Nephron progenitor cell (in vitro differentiated cells): Measurements from ENCODE around the gene RBM4.
"Not testable (repeated sequence)": the region's sequence is repeated elsewhere in the genome, so short reads cannot be mapped to it uniquely, and the experiment has no call there.

Source experiments
- DNase-seq: peaks from one replicate; pipeline ENCODE4 v3.0.0; 2021
- H3K27ac Mint-ChIP-seq: 2 replicates; pipeline ENCODE4 v1.8.0; 2021; ENCODE audit warnings: mild to moderate bottlenecking, moderate library complexity, mixed read lengths
- H3K27me3 Mint-ChIP-seq: 2 replicates; pipeline ENCODE4 v1.8.0; 2021; ENCODE audit warnings: mild to moderate bottlenecking, low read depth, mixed read lengths; ENCODE audit not compliant: poor library complexity
- H3K36me3 Mint-ChIP-seq: 2 replicates; pipeline ENCODE4 v1.8.0; 2021; ENCODE audit warnings: low read depth, mixed read lengths
- H3K4me1 Mint-ChIP-seq: 2 replicates; pipeline ENCODE4 v1.8.0; 2021; ENCODE audit warnings: mixed read lengths
- H3K4me3 Mint-ChIP-seq: 2 replicates; pipeline ENCODE4 v1.8.0; 2021; ENCODE audit warnings: mild to moderate bottlenecking, moderate library complexity, mixed read lengths
- H3K9me3 Mint-ChIP-seq: 2 replicates; pipeline ENCODE4 v1.8.0; 2021; ENCODE audit warnings: mild to moderate bottlenecking, moderate library complexity, mixed read lengths
- CTCF ChIP-seq: fragments of 200-600 bp; sonication (generic); IDR thresholded peaks from 2 replicates; pipeline ENCODE4 v1.5.0; 2021; ENCODE audit warnings: antibody characterized with exemption

Gene RBM4

GRCh38 chr11:66603072-66603471 lies 35.4 kb upstream of the RBM4 start:
- no peak for TF ChIP-seq CTCF
- Mint-ChIP-seq H3K4me1 (peaks cover 8% of the 10 kb centered on the region), H3K36me3 (peaks cover 42% of the 10 kb centered on the region), H3K27me3 (no peaks in the 10 kb centered on the region), H3K27ac (peak overlapping the region; percentile 93), H3K4me3 (no peak overlapping the region), H3K9me3 (peaks cover 3% of the 10 kb centered on the region)
- no peak for DNase-seq

GRCh38 chr11:66604155-66604554 lies 34.3 kb upstream of the RBM4 start:
- H3K36me3 Mint-ChIP-seq = peaks cover 42% of the 10 kb centered on the region
- H3K9me3 Mint-ChIP-seq = peaks cover 3% of the 10 kb centered on the region
- H3K4me3 Mint-ChIP-seq = no peak overlapping the region
- no peak for TF ChIP-seq CTCF
- no peak for DNase-seq
- H3K4me1 Mint-ChIP-seq = peaks cover 8% of the 10 kb centered on the region
- no peak overlapping the region for H3K27ac Mint-ChIP-seq
- H3K27me3 Mint-ChIP-seq = no peaks in the 10 kb centered on the region

GRCh38 chr11:66606608-66607007 lies 31.9 kb upstream of the RBM4 start:
- H3K4me3 Mint-ChIP-seq, H3K27ac Mint-ChIP-seq: not testable (repeated sequence)

GRCh38 chr11:66607126-66607834 lies 31.2 kb upstream of the RBM4 start:
- H3K9me3 Mint-ChIP-seq = peaks cover 7% of the 10 kb centered on the region
- DNase-seq = no peak
- H3K4me3 Mint-ChIP-seq = no peak overlapping the region
- H3K27me3 Mint-ChIP-seq = no peaks in the 10 kb centered on the region
- TF ChIP-seq CTCF = no peak
- peaks cover 5% of the 10 kb centered on the region for H3K4me1 Mint-ChIP-seq
- H3K36me3 Mint-ChIP-seq = peaks cover 32% of the 10 kb centered on the region
- peak overlapping the region; percentile 83 for H3K27ac Mint-ChIP-seq

More at GRCh38 chr11:66606608-66607007, 31.9 kb upstream of the RBM4 start:
- H3K27me3 Mint-ChIP-seq, DNase-seq, H3K4me1 Mint-ChIP-seq, H3K9me3 Mint-ChIP-seq: not testable (repeated sequence)
- H3K36me3 Mint-ChIP-seq = peaks cover 36% of the 10 kb centered on the region

- TF ChIP-seq CTCF = no peak
- Mint-ChIP-seq H3K27me3 (no peaks in the 10 kb centered on the region), H3K36me3 (peaks cover 22% of the 10 kb centered on the region), H3K27ac (no peak overlapping the region), H3K4me3 (no peak overlapping the region), H3K4me1 (peaks cover under 1% of the 10 kb centered on the region), H3K9me3 (peaks cover 7% of the 10 kb centered on the region)
- no peak for DNase-seq
Observed at GRCh38 chr11:66609721-66610617, 28.5 kb upstream of the RBM4 start.

GRCh38 chr11:66612458-66612857 lies 26.0 kb upstream of the RBM4 start:
- peaks cover 12% of the 10 kb centered on the region for H3K4me1 Mint-ChIP-seq
- H3K9me3 Mint-ChIP-seq = peaks cover 7% of the 10 kb centered on the region
- peaks cover 4% of the 10 kb centered on the region for H3K27me3 Mint-ChIP-seq
- no peak overlapping the region for H3K4me3 Mint-ChIP-seq
- no peak for DNase-seq
- no peak for TF ChIP-seq CTCF
- peaks cover 16% of the 10 kb centered on the region for H3K36me3 Mint-ChIP-seq
- no peak overlapping the region for H3K27ac Mint-ChIP-seq
